ENCODE data around the gene USP15. TPM values are rescaled to one million over a fixed set of nuclear protein-coding genes. Genes with fewer than 3 reads are reported as not detected.

Gene USP15
- total and polyA plus RNA-seq, 2 of the 4 experiments (the other 2 are of a cell fraction): 28.5 to 49.6 TPM

- no peak overlapping the region for H3K9ac ChIP-seq (ENCODE audit: low read depth, low read length)
- no peaks in the 10 kb centered on the region for H3K27me3 ChIP-seq (ENCODE audit: control insufficient read depth, insufficient read depth, low read length)
- H3K9me1 ChIP-seq (ENCODE audit: insufficient read depth, low read length): no peaks in the 10 kb centered on the region
- no peak overlapping the region for H2AK5ac ChIP-seq (ENCODE audit: low read depth, low read length)
- no peak overlapping the region for H2AK9ac ChIP-seq (replicated peaks; ENCODE audit: low read depth, low read length, poor library complexity)
- H4K8ac ChIP-seq (ENCODE audit: low read depth in 2 of 2, low read length in 2 of 2): no peak overlapping the region
- CTCF ChIA-PET: interaction anchor here (2.0 kb wide), 1 partner anchor 15 kb away, joined by 14 read pairs; no protein-coding TSS in a partner anchor
- no peak overlapping the region for H4K91ac ChIP-seq (ENCODE audit: insufficient read depth, low read depth, low read length)
- H3K36me3 ChIP-seq (ENCODE audit: control insufficient read depth, insufficient read depth, low read length): no peaks in the 10 kb centered on the region
- in situ Hi-C loops (cut with MboI; ENCODE audit: low sequenced_read_pairs): no loop called here
- H3K4me2 ChIP-seq (ENCODE audit: low read depth, low read length): no peak overlapping the region
- H2BK5ac ChIP-seq (ENCODE audit: low read depth, low read length, poor library complexity, severe bottlenecking): no peak overlapping the region
- no peaks in the 10 kb centered on the region for H3K79me1 ChIP-seq (ENCODE audit: low read depth in 1 of 2, low read length in 2 of 2)
- no peak overlapping the region for H2AFZ ChIP-seq (replicated peaks; ENCODE audit: low read length, poor library complexity)
- 100% methylated on average over 1 of the region's 4 CpGs; no CpG with 5 or more reads in 1 of the 2 experiments for WGBS, 2 experiments (ENCODE audit: extremely low coverage in 2 of 2, insufficient read length in 1 of 2)
- TF ChIP-seq CEBPB (IDR thresholded peaks at IDR 0.05; ENCODE audit: low read depth, low read length): peak; percentile 36; the same call in 1 of the 2 replicates
- no peak for TF ChIP-seq MAFK (IDR thresholded peaks at IDR 0.05; ENCODE audit: low read depth, low read length)
- TF ChIP-seq ELK1 (IDR thresholded peaks at IDR 0.05; ENCODE audit: borderline replicate concordance, low read depth, low read length): no peak
- no peak for TF ChIP-seq BHLHE40 (IDR thresholded peaks at IDR 0.05; ENCODE audit: low read depth, low read length)
- no peak for TF ChIP-seq MAZ (IDR thresholded peaks at IDR 0.05; ENCODE audit: borderline replicate concordance, low read depth, low read length)
- ATAC-seq (ENCODE audit: low read depth): no peak
- intact Hi-C loops (cut with micrococcal nuclease): no loop called here
- no peaks in the 10 kb centered on the region for H4K20me1 ChIP-seq (ENCODE audit: insufficient read depth, low read length)
- H3K9me3 ChIP-seq (ENCODE audit: control insufficient read depth, insufficient read depth, low read length): no peaks in the 10 kb centered on the region
- H3K4me3 ChIP-seq (ENCODE audit: insufficient read depth, low read depth, low read length): no peak overlapping the region
- no peak for DNase-seq
- no peaks in the 10 kb centered on the region for H3K4me1 ChIP-seq (ENCODE audit: control insufficient read depth, insufficient read depth, low read length)
- H4K5ac ChIP-seq (ENCODE audit: low read depth, low read length): no peak overlapping the region
- no peak overlapping the region for H2BK20ac ChIP-seq (ENCODE audit: low read depth, low read length)
- no peak overlapping the region for H2BK120ac ChIP-seq (ENCODE audit: low read depth, low read length)
- H3K14ac ChIP-seq (replicated peaks; ENCODE audit: low read depth, low read length): no peak overlapping the region
- dilution Hi-C loops (cut with HindIII; ENCODE audit: low sequenced_read_pairs, unreplicated experiment): no loop called here
- POLR2A ChIA-PET (ENCODE audit: unreplicated experiment): no interaction called here
- H3K4ac ChIP-seq (ENCODE audit: low read depth, low read length): no peak overlapping the region
- H2BK15ac ChIP-seq (ENCODE audit: low read depth, low read length): no peak overlapping the region
- no peak overlapping the region for H3K18ac ChIP-seq (ENCODE audit: low read depth, low read length)
- H3K23ac ChIP-seq (ENCODE audit: low read depth, low read length): no peak overlapping the region
- H3K56ac ChIP-seq (ENCODE audit: extremely low read depth, insufficient read depth, low read length): no peak overlapping the region
- BruUV-seq (replicated peaks): no TSS peak
- H3K27ac ChIP-seq (ENCODE audit: insufficient read depth, low read length): no peak overlapping the region
Observed at GRCh38 chr12:62211510-62211909, 48.7 kb upstream of the USP15 start.

Data from IMR-90 (cell line).